HepG2 (cell line): ENCODE measurements around the gene LMBRD2. TPM values are rescaled to one million over a fixed set of nuclear protein-coding genes. Genes with fewer than 3 reads are reported as not detected.

Experiments
- CEBPG ChIP-seq: IDR thresholded peaks from 2 replicates; pipeline ENCODE4 v1.6.1; 2016
- DNMT1 ChIP-seq: sonication (generic); formaldehyde crosslinking; IDR thresholded peaks from 2 replicates; pipeline ENCODE4 v1.5.1; 2020; ENCODE audit warnings: mild to moderate bottlenecking, missing genetic modification reagents
- SALL1 ChIP-seq: sonication (generic); formaldehyde crosslinking; IDR thresholded peaks from 2 replicates; pipeline ENCODE4 v1.8.0; 2022; ENCODE audit warnings: mild to moderate bottlenecking, missing genetic modification reagents
- SIN3B ChIP-seq: fragments of 150-350 bp; IDR thresholded peaks from 2 replicates; pipeline ENCODE4 v1.6.1; 2014; ENCODE audit warnings: low read length
- THAP11 ChIP-seq: IDR thresholded peaks from 2 replicates; pipeline ENCODE4 v1.6.1; 2016; ENCODE audit warnings: missing biosample characterization, missing genetic modification reagents
- YEATS2 ChIP-seq: sonication (generic); formaldehyde crosslinking; IDR thresholded peaks from 2 replicates; pipeline ENCODE4 v1.4.0; 2020; ENCODE audit warnings: missing genetic modification reagents, borderline replicate concordance
- ZFP90 ChIP-seq: sonication (generic); formaldehyde crosslinking; IDR thresholded peaks from 2 replicates; pipeline ENCODE4 v1.8.0; 2022; ENCODE audit warnings: missing genetic modification reagents, mild to moderate bottlenecking, inconsistent platforms, borderline replicate concordance
- ZNF282 ChIP-seq: fragments of 450-650 bp; IDR thresholded peaks from 2 replicates; pipeline ENCODE4 v1.6.1; 2018; ENCODE audit not compliant: partially characterized antibody
- ZNF598 ChIP-seq: sonication (generic); formaldehyde crosslinking; IDR thresholded peaks from 2 replicates; pipeline ENCODE4 v1.5.1; 2020; ENCODE audit warnings: mild to moderate bottlenecking, missing genetic modification reagents, borderline replicate concordance
- ZNF704 ChIP-seq: sonication (generic); formaldehyde crosslinking; IDR thresholded peaks from 2 replicates; pipeline ENCODE4 v1.8.1; 2023; ENCODE audit warnings: mild to moderate bottlenecking, inconsistent platforms, moderate library complexity, missing genetic modification reagents, borderline replicate concordance
- polyA plus RNA-seq, 8 experiments: library from polyadenylated mRNA; depleted of rRNA in 3 of 8; stranded (reverse) in 7 of 8; unstranded in 1 of 8; fragments of >200 nt; fragmentation: Illumina TruSeq in 4 of 8; extraction: Trizol in 4 of 8; gene quantifications; 2 replicates each; pipeline versions ENCODE4 v1.2.1 to v1.2.3, GENCODE V29; 2011 to 2016; ENCODE audit warnings: low read depth in 4 of 8, missing spikeins in 1 of 8, mixed read lengths in 1 of 8; ENCODE audit not compliant: insufficient read depth in 1 of 8
- total RNA-seq, 5 experiments: library from RNA; depleted of rRNA; stranded (reverse); fragments of >200 nt; fragmentation: Illumina TruSeq; extraction: Trizol; gene quantifications; 2 replicates each; pipeline ENCODE4 v1.2.3, GENCODE V29; 2016; ENCODE audit warnings: low read depth in 1 of 5
- TF ChIP-seq, protein P1 (sequence below): sonication (generic); formaldehyde crosslinking; IDR thresholded peaks from 2 replicates; pipeline ENCODE4 v1.8.1; 2023; ENCODE audit warnings: missing genetic modification reagents, inconsistent platforms, borderline replicate concordance
- TF ChIP-seq, protein P2 (sequence below): sonication (generic); formaldehyde crosslinking; conservative IDR thresholded peaks from 2 replicates; pipeline ENCODE4 v1.4.0; 2020; ENCODE audit warnings: missing genetic modification reagents

LMBRD2 gene
- total and polyA plus RNA-seq, 2 of the 13 experiments (the other 11 are each of a cell fraction or from before 2014, with no cell fraction given), result 2.0 to 4.7 TPM

DNA sequence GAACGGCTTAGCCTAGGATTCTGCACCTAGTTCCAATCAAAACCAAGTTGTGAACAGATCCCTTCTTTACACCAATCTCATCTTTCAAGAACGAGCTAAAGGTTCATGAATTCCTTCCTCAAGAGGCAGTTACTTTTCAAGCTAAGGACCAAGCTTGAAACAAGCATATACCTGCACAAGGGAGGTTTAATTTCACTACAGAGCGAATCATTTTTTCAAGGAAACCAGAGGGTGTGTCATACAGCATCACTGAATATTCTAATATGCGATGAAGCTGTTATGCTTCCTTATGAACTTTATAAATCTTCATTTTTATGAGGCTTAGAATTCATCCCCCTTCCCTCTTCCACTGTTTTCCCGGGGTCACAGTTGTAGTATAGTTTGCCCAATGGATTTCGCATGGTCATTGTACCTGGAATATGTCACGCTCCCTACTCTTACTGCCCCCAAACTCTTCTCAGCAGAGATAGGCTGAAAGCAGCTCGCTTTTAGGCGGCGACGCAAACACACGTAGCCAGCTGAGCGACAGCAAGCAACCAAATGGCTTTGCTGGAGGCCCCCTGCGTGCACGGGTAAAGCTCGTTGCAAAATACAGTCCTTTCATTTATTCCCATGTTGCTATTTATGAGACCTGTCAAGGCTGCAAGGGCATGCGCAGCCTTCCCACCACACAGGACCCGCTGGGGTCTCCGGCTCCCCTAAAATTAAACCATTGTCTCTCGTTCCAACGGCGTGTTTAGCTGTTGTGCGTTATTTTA lies 832 bp downstream of the LMBRD2 start (continued):
- TF ChIP-seq ZNF704 (CRISPR knock-in tag) (no peak), SIN3B (0 out of 2 replicates have a peak, but pooled peaks have one; percentile 60), YEATS2 (CRISPR knock-in tag) (peak; percentile 20; the same call in 1 of the 2 replicates), ZNF598 (CRISPR knock-in tag) (peak; percentile 9; the same call in 1 of the 2 replicates), CEBPG (peak; percentile 5; the same call in 1 of the 2 replicates), THAP11 (peak; percentile 78), SALL1 (CRISPR knock-in tag) (peak; percentile 46; the same call in 1 of the 2 replicates), ZFP90 (CRISPR knock-in tag) (0 out of 2 replicates have a peak, but pooled peaks have one; percentile 10), DNMT1 (no peak), ZNF282 (no peak)
- TF ChIP-seq, protein P1, sequence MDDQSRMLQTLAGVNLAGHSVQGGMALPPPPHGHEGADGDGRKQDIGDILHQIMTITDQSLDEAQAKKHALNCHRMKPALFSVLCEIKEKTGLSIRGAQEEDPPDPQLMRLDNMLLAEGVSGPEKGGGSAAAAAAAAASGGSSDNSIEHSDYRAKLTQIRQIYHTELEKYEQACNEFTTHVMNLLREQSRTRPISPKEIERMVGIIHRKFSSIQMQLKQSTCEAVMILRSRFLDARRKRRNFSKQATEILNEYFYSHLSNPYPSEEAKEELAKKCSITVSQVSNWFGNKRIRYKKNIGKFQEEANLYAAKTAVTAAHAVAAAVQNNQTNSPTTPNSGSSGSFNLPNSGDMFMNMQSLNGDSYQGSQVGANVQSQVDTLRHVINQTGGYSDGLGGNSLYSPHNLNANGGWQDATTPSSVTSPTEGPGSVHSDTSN, result no peak
- TF ChIP-seq, protein P2, sequence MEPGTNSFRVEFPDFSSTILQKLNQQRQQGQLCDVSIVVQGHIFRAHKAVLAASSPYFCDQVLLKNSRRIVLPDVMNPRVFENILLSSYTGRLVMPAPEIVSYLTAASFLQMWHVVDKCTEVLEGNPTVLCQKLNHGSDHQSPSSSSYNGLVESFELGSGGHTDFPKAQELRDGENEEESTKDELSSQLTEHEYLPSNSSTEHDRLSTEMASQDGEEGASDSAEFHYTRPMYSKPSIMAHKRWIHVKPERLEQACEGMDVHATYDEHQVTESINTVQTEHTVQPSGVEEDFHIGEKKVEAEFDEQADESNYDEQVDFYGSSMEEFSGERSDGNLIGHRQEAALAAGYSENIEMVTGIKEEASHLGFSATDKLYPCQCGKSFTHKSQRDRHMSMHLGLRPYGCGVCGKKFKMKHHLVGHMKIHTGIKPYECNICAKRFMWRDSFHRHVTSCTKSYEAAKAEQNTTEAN (CRISPR knock-in tag), result peak; percentile 17; the same call in 1 of the 2 replicates
- TF ChIP-seq, all 625 proteins: peak for 51
